Smooth muscle cell of the brain vasculature (primary cell): Measurements from ENCODE around the gene GALNT13.

Experiments
- DNase-seq: peaks from one replicate; pipeline ENCODE4 v3.0.0-alpha.2; 2012; ENCODE audit warnings: low read depth, low spot score

The GALNT13 gene

DNA sequence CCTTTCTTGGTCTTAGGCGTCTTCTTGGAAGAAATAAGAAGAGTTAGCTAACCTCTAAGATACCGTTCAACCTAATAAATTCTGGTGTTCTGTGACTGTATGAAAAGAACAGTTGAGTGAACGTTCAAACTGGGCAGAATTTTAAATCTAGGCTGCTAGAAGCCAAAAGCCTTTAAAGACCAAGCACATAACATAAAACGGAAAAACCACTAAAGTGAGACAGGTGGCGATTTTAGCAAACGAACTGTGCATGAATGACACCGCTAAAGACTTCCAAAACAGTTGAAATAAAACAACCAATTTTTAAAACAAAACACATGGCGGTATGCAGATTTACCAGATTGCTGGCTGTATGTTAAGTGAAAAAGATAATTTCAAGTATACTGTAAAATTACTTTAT lies 73.1 kb downstream of the GALNT13 start:
- no peak for DNase-seq

- no peak for DNase-seq
These were observed 74.3 kb downstream of the GALNT13 start for GRCh38 chr2:153946036-153946435.

GRCh38 chr2:153953761-153954160 lies 82.0 kb downstream of the GALNT13 start:
- DNase-seq, result no peak

DNA sequence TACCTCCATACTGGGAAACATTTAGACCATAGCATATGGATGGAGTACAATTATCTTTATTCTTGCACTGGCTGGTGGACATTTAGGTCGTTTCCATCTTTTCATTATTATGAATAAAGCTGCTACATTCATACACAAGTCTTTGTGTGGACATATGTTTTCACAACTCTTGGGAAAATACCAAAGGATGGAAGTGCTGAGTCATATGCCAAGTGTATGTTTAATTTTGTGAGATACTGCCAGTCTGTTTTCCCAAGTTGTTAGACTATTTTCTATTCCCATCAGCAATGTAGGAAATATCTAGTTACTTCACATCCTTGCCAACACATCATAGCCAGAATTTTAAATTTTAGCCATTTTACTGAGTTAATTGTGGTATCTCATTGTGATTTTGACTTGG lies 91.5 kb downstream of the GALNT13 start:
- DNase-seq, result no peak

DNA sequence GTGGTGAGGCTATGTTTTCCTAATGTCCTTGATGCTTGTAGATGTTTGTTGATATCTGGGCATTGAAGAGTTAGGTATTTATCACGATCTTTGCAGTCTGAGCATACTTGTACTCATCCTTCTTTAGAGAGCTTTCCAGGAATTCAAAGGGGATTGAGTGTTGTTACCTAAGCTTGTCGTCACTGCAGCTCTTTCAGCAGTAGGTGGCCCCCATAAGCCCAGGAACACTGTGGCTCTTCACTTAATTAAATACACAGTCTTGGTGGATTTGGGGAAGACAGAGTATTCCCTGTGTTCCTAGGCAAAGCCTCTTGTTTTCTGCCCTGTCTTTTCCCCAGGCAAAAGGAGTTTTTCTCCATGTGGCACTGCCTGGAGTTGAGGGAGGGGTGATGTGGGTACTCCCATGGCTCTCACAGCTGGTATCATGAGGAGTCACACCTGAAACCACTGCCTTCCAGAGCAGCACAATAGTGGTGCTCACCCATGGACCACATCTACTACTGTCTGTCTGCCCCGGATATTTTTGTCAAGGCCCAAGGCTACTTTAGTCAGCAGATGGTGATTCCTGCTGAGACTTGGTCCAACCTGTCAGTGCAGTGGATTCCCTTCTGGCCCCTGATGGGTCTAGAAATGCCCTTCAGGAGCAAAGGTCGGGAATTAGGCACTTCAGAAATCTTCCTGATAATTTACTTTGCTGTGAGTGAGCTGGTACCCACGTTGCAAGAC lies 95.7 kb downstream of the GALNT13 start:
- no peak for DNase-seq

DNA sequence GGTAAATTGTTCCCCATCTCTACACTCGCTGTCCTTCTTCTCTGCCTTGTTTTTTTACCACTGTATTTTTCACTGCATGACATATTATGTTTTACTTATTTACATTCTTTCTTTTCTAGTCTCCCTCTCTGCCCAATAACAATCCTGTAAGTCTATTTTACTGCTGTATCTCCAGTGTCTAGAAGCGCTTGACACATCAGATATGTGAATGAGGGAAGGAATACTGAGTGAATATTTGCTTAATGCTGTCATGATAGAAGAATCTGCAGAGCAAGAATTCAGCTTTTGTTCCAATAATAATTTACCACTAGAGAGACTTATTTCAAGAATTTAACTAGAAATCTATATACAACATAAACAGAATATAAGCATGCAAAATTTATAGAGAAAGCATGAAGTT lies 99.5 kb downstream of the GALNT13 start:
- DNase-seq, result no peak

DNA sequence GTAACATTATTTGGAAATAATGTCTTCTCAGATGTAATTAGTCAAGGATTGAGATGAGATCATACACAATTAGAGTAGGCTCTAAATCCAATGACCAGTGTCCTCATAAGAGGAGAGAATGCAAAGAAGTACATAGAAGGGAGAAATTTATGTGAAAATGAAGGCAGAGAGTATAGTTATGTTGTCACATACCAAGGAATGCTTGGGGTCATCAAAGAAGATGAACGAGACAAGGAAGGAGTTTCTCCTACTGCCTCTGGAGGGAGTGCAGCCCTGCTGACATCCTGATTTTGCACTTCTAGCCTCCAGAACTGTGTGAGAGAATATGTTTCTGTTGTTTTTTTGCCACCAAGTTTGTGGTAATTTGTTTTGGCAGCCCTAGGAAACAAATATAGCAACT lies 100.1 kb downstream of the GALNT13 start:
- DNase-seq, result no peak

DNA sequence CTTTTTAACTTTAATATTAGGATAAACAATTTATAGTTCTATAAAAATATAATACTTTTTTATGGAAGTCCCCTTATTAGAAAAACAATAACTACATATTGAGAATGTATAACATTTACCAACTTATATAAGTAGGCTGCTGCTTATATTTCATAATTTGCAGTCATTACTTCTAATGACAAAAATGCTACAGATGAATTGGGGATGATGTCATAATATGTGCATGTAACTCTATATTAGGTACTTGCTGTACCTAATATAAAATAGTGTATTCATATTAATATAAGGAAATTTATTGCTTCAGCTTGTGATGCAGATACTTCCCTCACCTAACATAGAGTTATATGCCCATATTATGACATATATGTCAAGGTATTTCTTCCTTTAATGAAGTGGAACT lies 100.7 kb downstream of the GALNT13 start:
- DNase-seq, result no peak

GRCh38 chr2:153986488-153987229 lies 114.9 kb downstream of the GALNT13 start:
- DNase-seq, result no peak

DNA sequence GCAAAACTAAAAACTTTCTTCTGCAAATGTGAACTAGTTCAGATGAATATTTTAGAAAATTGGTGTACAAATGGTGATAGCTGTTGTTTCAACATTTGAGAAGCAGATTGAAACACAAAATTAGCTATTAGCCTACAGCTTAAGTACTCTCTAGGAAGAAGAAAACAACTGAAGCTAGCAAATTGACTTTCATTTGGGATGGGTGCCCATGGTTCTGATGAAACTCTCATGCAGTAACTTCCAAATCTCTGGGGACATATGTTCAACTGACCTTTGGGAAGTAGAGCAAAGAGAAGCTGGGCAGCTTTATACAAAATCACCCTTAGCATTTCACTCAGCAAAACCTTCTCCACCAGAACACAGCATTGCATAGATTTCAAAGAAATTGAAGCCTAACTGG lies 119.0 kb downstream of the GALNT13 start:
- no peak for DNase-seq

DNA sequence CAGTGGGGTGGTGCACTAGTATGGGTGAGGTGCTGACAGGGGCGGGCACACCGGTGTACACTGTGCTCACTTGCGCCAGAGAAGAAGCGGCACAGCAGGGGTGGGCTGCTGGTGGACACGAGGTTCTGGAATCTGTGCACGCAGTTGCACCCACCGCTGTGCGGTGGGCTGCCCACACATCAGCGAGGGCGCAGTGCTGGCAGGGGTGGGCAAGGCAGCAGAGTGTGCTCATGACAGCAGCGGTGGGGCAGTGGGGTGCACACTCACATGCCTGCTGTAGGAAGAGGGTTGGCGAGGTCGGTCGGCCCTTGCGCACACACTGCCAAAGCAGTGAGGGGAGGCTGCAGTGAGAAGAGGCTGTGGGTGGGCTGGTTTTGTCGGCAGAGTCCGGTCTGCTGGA lies 141.8 kb downstream of the GALNT13 start:
- no peak for DNase-seq

DNA sequence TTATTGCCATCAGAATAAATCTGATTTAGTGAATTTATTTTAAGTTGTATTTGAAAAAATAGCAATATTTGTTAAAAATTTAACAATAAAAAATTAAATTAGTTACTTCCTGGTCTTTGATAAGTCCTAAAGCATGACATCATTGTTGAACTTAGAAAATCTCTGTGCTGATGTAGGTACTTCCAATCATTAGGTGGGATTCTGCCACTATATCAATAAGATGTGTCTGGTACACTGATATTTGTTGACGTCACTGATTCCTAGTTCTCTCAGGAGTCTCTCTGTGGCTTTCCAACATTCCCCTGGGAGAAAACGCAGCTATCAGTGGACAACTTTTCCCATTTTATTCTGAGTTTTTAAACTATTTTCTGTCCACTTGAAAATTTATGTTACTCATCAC lies 143.5 kb downstream of the GALNT13 start:
- no peak for DNase-seq

DNA sequence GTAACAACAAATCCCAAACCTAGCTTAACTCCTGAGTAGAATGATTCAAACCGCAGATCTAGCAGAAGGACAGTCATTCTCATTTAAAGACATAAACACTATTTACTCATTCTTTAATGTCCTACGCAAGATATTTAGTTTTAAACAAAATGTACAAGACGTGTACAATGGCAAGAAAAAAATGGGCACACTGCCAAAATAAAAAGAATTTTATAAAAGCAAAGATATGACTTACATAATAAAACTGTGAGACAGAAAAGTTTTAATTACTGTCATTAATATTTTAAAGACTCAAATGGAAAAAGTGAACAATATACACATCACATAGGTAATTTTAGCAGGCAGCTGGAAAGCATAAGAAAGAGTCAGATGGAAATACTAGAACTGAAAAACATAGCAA lies 157.8 kb downstream of the GALNT13 start:
- DNase-seq, result no peak

DNA sequence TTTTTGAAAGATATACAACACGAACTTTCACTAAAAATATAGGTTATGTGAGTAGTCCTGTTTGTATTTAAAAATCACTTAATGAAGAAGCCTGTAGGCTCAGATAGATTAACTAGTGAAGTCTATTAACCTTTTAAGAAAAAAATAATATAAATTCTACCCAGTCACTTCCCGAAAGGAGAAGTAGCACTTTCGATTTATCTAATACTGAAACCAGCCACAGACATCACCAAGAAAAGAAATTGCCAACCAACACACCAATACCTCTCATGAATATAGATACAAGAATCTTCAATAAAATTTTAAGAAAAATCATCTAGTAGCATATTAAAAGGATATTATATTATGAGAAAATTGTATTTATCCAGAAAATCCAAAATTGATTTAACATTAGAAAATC lies 160.5 kb downstream of the GALNT13 start:
- no peak for DNase-seq

DNA sequence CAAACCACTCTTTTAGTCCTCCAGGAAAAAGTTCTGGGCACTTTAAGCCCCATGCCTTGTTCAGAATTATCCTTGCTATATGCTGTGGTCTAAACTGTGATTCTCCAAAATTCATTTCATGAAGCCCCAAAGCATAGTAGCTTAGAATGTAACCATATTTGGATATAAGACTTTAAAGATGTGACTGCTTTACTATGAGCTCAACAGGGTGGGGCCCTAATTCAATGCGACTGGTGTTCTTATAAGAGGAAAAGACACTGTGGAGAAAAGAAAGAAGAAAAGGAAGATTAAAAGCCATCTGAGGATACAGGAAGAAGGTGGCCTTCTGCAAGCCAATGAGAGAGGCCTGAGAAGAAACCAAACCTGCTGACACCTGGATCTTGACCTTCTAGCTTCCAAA lies 174.8 kb downstream of the GALNT13 start:
- no peak for DNase-seq

- DNase-seq, result no peak
These were observed 177.2 kb downstream of the GALNT13 start for GRCh38 chr2:154048905-154049304.

DNA sequence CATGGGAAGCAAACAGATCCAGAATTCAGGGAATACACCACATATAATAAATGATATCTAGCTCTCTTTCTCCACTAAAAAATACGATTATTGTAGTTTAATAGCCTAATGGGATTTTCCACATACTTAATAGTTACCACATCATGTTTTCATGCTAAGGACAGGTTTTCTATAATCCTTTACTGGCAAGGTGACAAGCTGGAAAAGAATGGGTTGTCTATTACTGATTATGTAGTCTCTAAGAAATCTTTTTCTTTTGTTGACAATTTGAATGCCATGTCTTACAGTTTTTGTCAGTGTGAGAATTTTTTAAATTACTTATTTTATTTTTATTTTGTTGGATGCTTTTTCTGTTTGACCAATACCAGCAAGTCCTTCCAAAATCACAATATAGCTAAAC lies 177.8 kb downstream of the GALNT13 start:
- DNase-seq, result no peak

GRCh38 chr2:154067124-154067523 lies 195.4 kb downstream of the GALNT13 start:
- no peak for DNase-seq

DNA sequence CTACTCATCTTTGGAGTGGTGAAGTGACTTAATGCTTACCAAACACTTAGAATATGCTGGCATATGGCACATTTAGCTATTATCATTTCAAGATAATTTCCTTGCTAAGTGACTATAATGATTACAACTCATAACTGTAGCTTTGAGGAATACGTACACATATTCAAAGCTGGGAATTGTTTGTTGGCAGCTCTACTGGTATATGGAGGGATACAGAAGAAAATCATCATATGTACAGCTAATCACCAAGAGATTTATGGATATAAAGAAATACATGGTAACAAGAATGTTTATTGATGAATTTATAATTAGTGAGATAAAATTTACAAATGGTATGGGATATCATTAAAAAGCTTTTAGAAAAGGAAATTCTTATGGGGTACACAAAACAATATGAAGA lies 207.2 kb downstream of the GALNT13 start:
- no peak for DNase-seq

DNA sequence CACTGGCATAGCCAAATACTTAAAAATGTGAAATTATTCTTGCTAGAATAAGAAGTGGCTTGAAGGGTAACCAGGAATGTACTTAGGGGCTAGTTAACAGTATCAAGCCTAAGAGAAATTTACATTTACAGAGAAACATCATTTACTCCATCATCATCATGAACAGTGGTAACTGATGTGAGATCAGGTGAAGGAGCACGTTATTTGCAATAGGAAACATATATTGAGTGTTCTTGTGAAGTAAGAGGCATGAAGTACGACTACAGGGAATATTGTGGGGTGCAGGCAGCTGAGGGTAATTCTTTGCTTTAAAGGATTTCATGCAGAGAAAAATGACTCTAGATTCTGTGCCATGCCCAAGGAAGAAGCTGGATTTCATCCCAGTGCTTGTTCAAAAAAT lies 220.8 kb downstream of the GALNT13 start:
- no peak for DNase-seq

- DNase-seq, result no peak
These were observed 222.1 kb downstream of the GALNT13 start for GRCh38 chr2:154093856-154094255.

GRCh38 chr2:154097833-154098398 lies 226.2 kb downstream of the GALNT13 start:
- no peak for DNase-seq

- DNase-seq, result no peak
These were observed 249.0 kb downstream of the GALNT13 start for GRCh38 chr2:154120706-154121105.
